ENCODE data around the gene DLAT.
A peak's percentile ranks its signal among the peaks of the same experiment; 100 is the strongest.

The DLAT gene

GRCh38 chr11:111980062-111980461 is 45.1 kb upstream of the DLAT start:
- CTCF ChIA-PET, result interaction anchor here (0.9 to 6.8 kb wide), 11 partner anchors 9 to 109 kb away, joined by 3 to 134 read pairs (median 11); partner anchors contain the start of genes ALG9, DIXDC1 and FDXACB1
- POLR2A ChIA-PET, result no interaction called here
- no peak overlapping the region for H3K4me3 ChIP-seq (ENCODE audit: low read depth, low read length)
- TF ChIP-seq, protein P1, sequence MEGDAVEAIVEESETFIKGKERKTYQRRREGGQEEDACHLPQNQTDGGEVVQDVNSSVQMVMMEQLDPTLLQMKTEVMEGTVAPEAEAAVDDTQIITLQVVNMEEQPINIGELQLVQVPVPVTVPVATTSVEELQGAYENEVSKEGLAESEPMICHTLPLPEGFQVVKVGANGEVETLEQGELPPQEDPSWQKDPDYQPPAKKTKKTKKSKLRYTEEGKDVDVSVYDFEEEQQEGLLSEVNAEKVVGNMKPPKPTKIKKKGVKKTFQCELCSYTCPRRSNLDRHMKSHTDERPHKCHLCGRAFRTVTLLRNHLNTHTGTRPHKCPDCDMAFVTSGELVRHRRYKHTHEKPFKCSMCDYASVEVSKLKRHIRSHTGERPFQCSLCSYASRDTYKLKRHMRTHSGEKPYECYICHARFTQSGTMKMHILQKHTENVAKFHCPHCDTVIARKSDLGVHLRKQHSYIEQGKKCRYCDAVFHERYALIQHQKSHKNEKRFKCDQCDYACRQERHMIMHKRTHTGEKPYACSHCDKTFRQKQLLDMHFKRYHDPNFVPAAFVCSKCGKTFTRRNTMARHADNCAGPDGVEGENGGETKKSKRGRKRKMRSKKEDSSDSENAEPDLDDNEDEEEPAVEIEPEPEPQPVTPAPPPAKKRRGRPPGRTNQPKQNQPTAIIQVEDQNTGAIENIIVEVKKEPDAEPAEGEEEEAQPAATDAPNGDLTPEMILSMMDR (IDR thresholded peaks at IDR 0.05; ENCODE audit: insufficient read depth, low read length, missing control alignments), result no peak
- no peak for DNase-seq (ENCODE audit: low read depth, low spot score)

GRCh38 chr11:111981270-111981669 is 43.9 kb upstream of the DLAT start:
- POLR2A ChIA-PET, result no interaction called here
- DNase-seq (ENCODE audit: low read depth, low spot score), result no peak
- TF ChIP-seq, protein P1 (IDR thresholded peaks at IDR 0.05; ENCODE audit: insufficient read depth, low read length, missing control alignments), result no peak
- CTCF ChIA-PET, result interaction anchor here (0.5 to 6.8 kb wide), 20 partner anchors 8 to 110 kb away, joined by 3 to 134 read pairs (median 6); partner anchors contain the start of genes ALG9, DIXDC1 and FDXACB1
- no peak overlapping the region for H3K4me3 ChIP-seq (ENCODE audit: low read depth, low read length)

DNA sequence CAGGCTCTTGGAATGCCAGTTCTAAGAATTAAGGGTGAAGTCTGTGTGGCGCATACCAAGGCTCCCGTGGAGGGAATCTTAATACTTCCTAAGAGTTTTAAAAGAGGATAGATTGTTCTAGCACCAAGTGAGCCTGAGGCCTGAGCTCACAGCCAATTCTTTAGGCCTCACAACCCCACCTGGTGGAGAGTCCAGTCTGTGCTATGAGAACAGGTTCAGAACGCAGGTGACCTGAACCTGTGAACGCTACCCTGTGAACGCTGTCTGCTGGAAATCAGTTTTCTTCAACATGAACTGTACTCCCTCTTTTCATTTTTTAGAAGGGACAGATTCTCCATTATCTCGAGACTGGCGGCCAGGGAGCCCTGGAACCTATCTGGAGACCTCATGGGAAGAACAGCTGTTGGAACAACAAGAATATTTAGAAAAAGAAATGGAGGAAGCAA is 43.2 kb upstream of the DLAT start:
- CTCF ChIA-PET, result interaction anchor here (0.5 to 6.8 kb wide), 21 partner anchors 9 to 376 kb away, joined by 3 to 134 read pairs (median 5); partner anchors contain the start of genes ALG9, DIXDC1 and FDXACB1
- POLR2A ChIA-PET, result no interaction called here
- no peak for DNase-seq (ENCODE audit: low read depth, low spot score)

DNA sequence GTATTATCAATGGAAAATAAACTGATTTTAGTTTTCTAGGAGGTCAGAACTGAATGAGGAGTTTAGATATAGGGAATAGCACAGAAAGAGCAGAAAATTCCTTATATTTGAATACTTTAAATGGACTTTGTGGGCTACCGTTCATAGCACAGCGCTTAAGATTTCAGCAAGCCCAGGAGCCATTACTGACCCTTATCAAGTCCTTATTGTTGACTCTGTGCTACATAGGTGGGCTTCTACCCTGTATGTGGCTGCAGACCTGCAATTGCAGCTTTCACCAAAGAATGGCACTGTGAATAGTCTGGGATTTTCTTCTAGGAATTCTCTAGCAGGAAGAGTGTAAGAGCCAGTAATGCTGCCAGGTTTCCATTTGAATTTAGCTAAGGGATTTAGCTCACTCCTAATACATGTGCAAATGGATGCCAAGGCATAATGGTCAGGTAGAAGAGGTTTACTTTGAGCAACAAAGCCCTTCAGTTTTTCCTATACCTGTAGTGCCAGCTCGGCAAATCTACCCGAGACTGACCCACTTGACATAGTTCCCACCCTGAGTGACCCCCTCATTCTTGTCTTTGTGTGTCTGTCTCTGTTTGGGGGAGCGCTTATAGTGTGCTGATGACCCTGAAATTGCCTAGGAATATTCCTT is 42.5 kb upstream of the DLAT start:
- POLR2A ChIA-PET, result no interaction called here
- no peak overlapping the region for H3K4me3 ChIP-seq (ENCODE audit: low read depth, low read length)
- CTCF ChIA-PET, result interaction anchor here (0.7 to 6.8 kb wide), 17 partner anchors 10 to 377 kb away, joined by 3 to 134 read pairs (median 7); partner anchors contain the start of genes ALG9, DIXDC1 and FDXACB1
- DNase-seq (ENCODE audit: low read depth, low spot score), result no peak
- TF ChIP-seq, protein P1 (IDR thresholded peaks at IDR 0.05; ENCODE audit: insufficient read depth, low read length, missing control alignments), result no peak

More for the DNA sequence above, 43.2 kb upstream of the DLAT start:
- TF ChIP-seq, protein P1 (IDR thresholded peaks at IDR 0.05; ENCODE audit: insufficient read depth, low read length, missing control alignments), result peak; percentile 60
- no peak overlapping the region for H3K4me3 ChIP-seq (ENCODE audit: low read depth, low read length)

DNA sequence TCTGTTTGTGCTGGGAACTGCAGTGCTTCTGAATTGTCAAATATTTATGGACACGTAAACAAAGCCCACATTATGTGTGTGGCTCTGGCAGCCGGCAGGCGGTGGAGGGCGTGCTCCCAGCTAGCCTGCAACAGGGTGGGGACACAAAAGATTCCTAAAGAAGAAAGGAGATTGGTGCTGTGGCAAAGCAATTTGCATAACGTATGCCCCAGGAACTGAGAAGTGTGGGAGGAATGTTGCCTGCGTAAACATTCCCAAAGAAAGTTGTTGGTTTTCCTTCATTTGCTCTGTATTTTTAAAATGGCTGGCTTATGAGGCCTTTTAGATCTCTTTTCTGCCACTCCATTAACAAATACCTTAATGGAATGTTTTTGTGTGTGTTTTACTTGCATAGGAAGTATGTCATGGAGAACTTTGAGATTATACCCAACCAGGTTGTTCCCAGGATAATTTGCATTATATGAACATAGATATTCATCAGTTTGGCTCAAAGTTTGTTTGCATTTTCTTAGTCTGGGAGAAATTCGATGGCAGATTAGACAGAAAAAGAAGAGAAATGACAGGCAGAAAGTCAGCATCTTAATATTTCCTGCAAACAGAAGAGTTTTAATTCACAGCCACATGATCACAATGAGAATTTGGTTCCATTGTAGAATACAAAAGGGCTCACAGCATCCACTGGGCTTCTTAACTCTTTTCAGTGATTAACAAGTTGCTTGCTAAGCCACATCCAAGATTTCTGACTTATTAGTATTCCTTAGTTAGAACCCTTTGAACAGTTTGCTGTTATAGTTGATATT is 41.8 kb upstream of the DLAT start:
- no peak for DNase-seq (ENCODE audit: low read depth, low spot score)
- TF ChIP-seq, protein P1 (IDR thresholded peaks at IDR 0.05; ENCODE audit: insufficient read depth, low read length, missing control alignments), result no peak
- ChIA-PET CTCF (interaction anchor here (1.0 to 6.8 kb wide), 11 partner anchors 13 to 112 kb away, joined by 3 to 134 read pairs (median 12); partner anchors contain the start of genes ALG9, DIXDC1 and FDXACB1), POLR2A (no interaction called here)
- H3K4me3 ChIP-seq (ENCODE audit: low read depth, low read length), result no peak overlapping the region

GRCh38 chr11:111986589-111986988 is 38.6 kb upstream of the DLAT start:
- ChIA-PET POLR2A (no interaction called here), CTCF (interaction anchor here (0.7 to 2.0 kb wide), 3 partner anchors 11 to 108 kb away, joined by 3 to 7 read pairs (median 4); no protein-coding TSS in a partner anchor)
- H3K4me3 ChIP-seq (ENCODE audit: low read depth, low read length), result no peak overlapping the region
- TF ChIP-seq, protein P1 (IDR thresholded peaks at IDR 0.05; ENCODE audit: insufficient read depth, low read length, missing control alignments), result no peak
- no peak for DNase-seq (ENCODE audit: low read depth, low spot score)

Data from AG04449 (cell line).